Adipocyte (in vitro differentiated cells): ENCODE data around the gene SLC27A3.
A peak's percentile ranks its signal among the peaks of the same experiment; 100 is the strongest.

ENCODE experiments used
- DNase-seq: peaks from one replicate; pipeline ENCODE4 v3.0.0-alpha.2; 2015; ENCODE audit warnings: low read depth
- H3K27me3 ChIP-seq: replicated peaks from 2 replicates; pipeline ENCODE4 v1.7.0; 2013; ENCODE audit warnings: mild to moderate bottlenecking, low read length, moderate library complexity; ENCODE audit not compliant: control insufficient read depth, insufficient read depth
- H3K36me3 ChIP-seq: 2 replicates; pipeline ENCODE4 v1.7.0; 2013; ENCODE audit warnings: low read length, mild to moderate bottlenecking, moderate library complexity; ENCODE audit not compliant: control insufficient read depth, insufficient read depth, severe bottlenecking
- H3K4me1 ChIP-seq: 2 replicates; pipeline ENCODE4 v1.7.0; 2013; ENCODE audit warnings: mild to moderate bottlenecking, low read length, moderate library complexity; ENCODE audit not compliant: control insufficient read depth, insufficient read depth
- H3K4me3 ChIP-seq: 2 replicates; pipeline ENCODE4 v1.7.0; 2013; ENCODE audit warnings: mild to moderate bottlenecking, low read length, moderate library complexity
- H3K9ac ChIP-seq: 2 replicates; pipeline ENCODE4 v1.7.0; 2013; ENCODE audit warnings: mild to moderate bottlenecking, low read length, moderate library complexity
- H3K9me3 ChIP-seq: 2 replicates; pipeline ENCODE4 v1.7.0; 2013; ENCODE audit warnings: mild to moderate bottlenecking, low read length, moderate library complexity; ENCODE audit not compliant: control insufficient read depth

The SLC27A3 gene

GRCh38 chr1:153746174-153746573 is 29.0 kb upstream of the SLC27A3 start:
- Histone ChIP-seq H3K27me3 (no peaks in the 10 kb centered on the region), H3K4me3 (no peak overlapping the region), H3K36me3 (peaks cover 73% of the 10 kb centered on the region)

GRCh38 chr1:153748903-153749302 is 26.3 kb upstream of the SLC27A3 start:
- no peak for DNase-seq
- Histone ChIP-seq H3K9ac (peak overlapping the region; percentile 77), H3K4me3 (no peak overlapping the region), H3K36me3 (peaks cover 54% of the 10 kb centered on the region), H3K27me3 (no peaks in the 10 kb centered on the region), H3K4me1 (peaks cover 46% of the 10 kb centered on the region), H3K9me3 (no peaks in the 10 kb centered on the region)

More at GRCh38 chr1:153746174-153746573, 29.0 kb upstream of the SLC27A3 start:
- peaks cover 40% of the 10 kb centered on the region for H3K4me1 ChIP-seq
- H3K9me3 ChIP-seq = no peaks in the 10 kb centered on the region
- H3K9ac ChIP-seq = no peak overlapping the region
- DNase-seq = no peak

- Histone ChIP-seq H3K4me3 (peak overlapping the region; percentile 22), H3K9ac (peak overlapping the region; percentile 77), H3K27me3 (no peaks in the 10 kb centered on the region), H3K4me1 (peaks cover 46% of the 10 kb centered on the region), H3K9me3 (no peaks in the 10 kb centered on the region), H3K36me3 (peaks cover 52% of the 10 kb centered on the region)
- DNase-seq = peak; percentile 93
These were observed 25.7 kb upstream of the SLC27A3 start for GRCh38 chr1:153749408-153750005.

DNA sequence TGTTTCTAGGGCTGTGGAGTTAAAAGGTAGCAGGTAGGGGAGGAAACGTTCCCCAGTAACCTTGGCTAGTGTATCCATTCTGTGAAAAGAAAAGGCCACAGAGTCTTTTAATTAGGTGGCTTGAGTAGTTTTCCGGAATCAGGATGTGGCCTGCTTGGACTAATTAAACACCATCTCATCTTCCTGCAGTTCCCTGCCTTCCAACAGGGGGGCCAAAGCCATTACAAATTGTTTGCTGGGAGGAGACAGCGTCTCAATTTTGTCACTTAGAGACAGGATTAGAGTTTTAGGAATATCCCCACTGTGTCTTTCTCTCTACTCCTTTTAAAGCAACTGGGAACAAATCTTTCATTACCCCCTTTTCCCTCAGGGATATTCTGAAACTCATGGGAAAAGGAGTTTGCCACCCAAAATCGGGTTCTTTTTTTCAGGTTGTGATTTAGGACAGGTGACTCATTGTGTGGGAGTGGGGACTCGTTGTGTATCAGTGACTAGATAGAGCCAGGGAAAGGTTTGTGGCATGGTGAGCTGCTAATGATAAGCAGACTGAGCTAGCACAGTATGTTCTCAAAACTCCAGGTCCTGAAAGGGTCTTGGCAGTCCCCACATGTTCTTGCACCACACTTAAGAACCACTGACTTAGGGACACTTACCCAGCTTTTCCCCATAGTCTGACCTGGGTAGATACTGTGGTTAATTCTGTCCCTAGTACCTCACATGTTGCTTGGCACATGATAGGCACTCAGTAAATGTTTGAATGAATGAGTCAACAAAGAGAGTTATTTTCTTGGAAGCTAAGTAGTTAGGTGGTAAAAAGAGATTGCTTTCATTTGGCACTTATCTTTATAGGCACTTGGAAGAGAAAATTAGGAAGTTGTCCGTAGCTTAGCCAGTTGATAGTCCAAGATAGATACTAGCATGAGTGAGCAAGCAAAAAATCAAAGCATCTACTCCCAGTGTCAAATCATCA is 24.9 kb upstream of the SLC27A3 start:
- H3K36me3 ChIP-seq = peaks cover 52% of the 10 kb centered on the region
- H3K27me3 ChIP-seq = no peaks in the 10 kb centered on the region
- H3K9ac ChIP-seq = peak overlapping the region; percentile 77
- H3K4me1 ChIP-seq = peaks cover 46% of the 10 kb centered on the region
- peak overlapping the region; percentile 22 for H3K4me3 ChIP-seq
- no peak for DNase-seq
- H3K9me3 ChIP-seq = no peaks in the 10 kb centered on the region

- peaks cover 46% of the 10 kb centered on the region for H3K4me1 ChIP-seq
- no peaks in the 10 kb centered on the region for H3K9me3 ChIP-seq
- H3K9ac ChIP-seq = peak overlapping the region; percentile 1
- peaks cover 49% of the 10 kb centered on the region for H3K36me3 ChIP-seq
- no peak for DNase-seq
- no peaks in the 10 kb centered on the region for H3K27me3 ChIP-seq
- peak overlapping the region; percentile 16 for H3K4me3 ChIP-seq
These were observed 23.1 kb upstream of the SLC27A3 start for GRCh38 chr1:153752072-153752471.

GRCh38 chr1:153752571-153753195 is 22.5 kb upstream of the SLC27A3 start:
- Histone ChIP-seq H3K9ac (peak overlapping the region; percentile 69), H3K9me3 (no peaks in the 10 kb centered on the region), H3K27me3 (no peaks in the 10 kb centered on the region), H3K36me3 (peaks cover 49% of the 10 kb centered on the region), H3K4me3 (peak overlapping the region; percentile 16), H3K4me1 (peaks cover 46% of the 10 kb centered on the region)
- DNase-seq = no peak

DNA sequence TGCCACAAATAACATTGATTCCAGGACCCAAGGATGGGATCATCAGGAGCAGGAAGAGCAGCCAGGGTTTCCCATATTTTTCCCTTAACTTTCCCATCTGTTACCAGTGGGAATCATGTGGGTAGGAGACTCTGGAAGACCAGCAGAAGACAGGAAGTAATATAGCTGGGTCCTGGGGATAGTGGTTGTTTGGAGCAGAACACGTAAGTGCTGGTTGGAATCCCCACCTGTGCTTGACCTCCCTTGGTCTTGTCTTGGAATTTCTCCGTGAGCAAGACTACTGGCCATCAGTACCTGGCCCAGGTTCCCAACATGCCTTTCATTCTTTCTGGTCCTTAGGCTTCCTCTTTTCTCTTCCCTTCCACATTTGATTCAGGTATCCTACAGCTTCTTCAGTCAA is 20.9 kb upstream of the SLC27A3 start:
- no peak for DNase-seq
- H3K36me3 ChIP-seq = peaks cover 51% of the 10 kb centered on the region

GRCh38 chr1:153760440-153760839 is 14.8 kb upstream of the SLC27A3 start:
- no peaks in the 10 kb centered on the region for H3K27me3 ChIP-seq
- no peak overlapping the region for H3K9ac ChIP-seq
- no peak for DNase-seq
- no peaks in the 10 kb centered on the region for H3K9me3 ChIP-seq
- peaks cover 9% of the 10 kb centered on the region for H3K4me1 ChIP-seq
- H3K36me3 ChIP-seq = peaks cover 80% of the 10 kb centered on the region
- no peak overlapping the region for H3K4me3 ChIP-seq

More for the DNA sequence above, 20.9 kb upstream of the SLC27A3 start:
- peaks cover 39% of the 10 kb centered on the region for H3K4me1 ChIP-seq
- H3K9me3 ChIP-seq = no peaks in the 10 kb centered on the region
- H3K4me3 ChIP-seq = no peak overlapping the region
- no peak overlapping the region for H3K9ac ChIP-seq
- H3K27me3 ChIP-seq = no peaks in the 10 kb centered on the region

GRCh38 chr1:153763365-153764225 is 11.6 kb upstream of the SLC27A3 start:
- Histone ChIP-seq H3K9ac (no peak overlapping the region), H3K4me1 (peaks cover 9% of the 10 kb centered on the region), H3K4me3 (no peak overlapping the region), H3K9me3 (no peaks in the 10 kb centered on the region), H3K36me3 (peaks cover 78% of the 10 kb centered on the region), H3K27me3 (no peaks in the 10 kb centered on the region)
- DNase-seq = no peak

- Histone ChIP-seq H3K36me3 (peaks cover 78% of the 10 kb centered on the region), H3K4me1 (peaks cover 9% of the 10 kb centered on the region), H3K9ac (no peak overlapping the region), H3K27me3 (no peaks in the 10 kb centered on the region), H3K4me3 (no peak overlapping the region), H3K9me3 (no peaks in the 10 kb centered on the region)
- no peak for DNase-seq
These were observed 10.9 kb upstream of the SLC27A3 start for GRCh38 chr1:153764310-153764709.
